Measurements from ENCODE around the gene IKZF1.

DNA sequence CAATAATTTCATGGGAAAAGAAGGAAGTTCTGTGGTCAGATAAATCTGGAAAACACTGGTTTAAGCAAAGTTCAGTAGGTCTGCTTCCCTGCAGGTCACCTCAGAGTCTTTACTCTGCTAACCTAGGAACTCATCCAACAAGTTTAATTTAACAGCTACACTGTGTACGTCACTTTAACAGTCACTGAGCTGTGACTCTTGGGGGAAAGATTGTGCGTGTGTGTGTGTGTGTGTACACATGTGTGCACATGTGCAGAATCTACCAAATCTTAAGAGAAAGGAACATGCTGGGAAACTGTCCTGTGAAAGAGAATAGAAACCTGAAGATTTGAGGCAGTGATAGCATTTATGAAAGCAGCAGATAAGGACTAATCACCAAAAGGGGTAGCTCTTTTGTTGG is 62.6 kb downstream of the IKZF1 start:
- TF ChIP-seq, protein P1, sequence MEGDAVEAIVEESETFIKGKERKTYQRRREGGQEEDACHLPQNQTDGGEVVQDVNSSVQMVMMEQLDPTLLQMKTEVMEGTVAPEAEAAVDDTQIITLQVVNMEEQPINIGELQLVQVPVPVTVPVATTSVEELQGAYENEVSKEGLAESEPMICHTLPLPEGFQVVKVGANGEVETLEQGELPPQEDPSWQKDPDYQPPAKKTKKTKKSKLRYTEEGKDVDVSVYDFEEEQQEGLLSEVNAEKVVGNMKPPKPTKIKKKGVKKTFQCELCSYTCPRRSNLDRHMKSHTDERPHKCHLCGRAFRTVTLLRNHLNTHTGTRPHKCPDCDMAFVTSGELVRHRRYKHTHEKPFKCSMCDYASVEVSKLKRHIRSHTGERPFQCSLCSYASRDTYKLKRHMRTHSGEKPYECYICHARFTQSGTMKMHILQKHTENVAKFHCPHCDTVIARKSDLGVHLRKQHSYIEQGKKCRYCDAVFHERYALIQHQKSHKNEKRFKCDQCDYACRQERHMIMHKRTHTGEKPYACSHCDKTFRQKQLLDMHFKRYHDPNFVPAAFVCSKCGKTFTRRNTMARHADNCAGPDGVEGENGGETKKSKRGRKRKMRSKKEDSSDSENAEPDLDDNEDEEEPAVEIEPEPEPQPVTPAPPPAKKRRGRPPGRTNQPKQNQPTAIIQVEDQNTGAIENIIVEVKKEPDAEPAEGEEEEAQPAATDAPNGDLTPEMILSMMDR (IDR thresholded peaks at IDR 0.05): no peak
- TF ChIP-seq POLR2A (IDR thresholded peaks at IDR 0.05): no peak
